VCaP (cell line): Measurements from ENCODE around the gene TMC7.

Experiments
- H3K27ac ChIP-seq: fragments of 450-650 bp; 2 replicates; pipeline ENCODE4 v1.5.1; 2017
- CTCF ChIP-seq: fragments of 450-650 bp; conservative IDR thresholded peaks from 2 replicates; pipeline ENCODE4 v1.5.1; 2017; ENCODE audit warnings: mild to moderate bottlenecking, moderate library complexity

Gene TMC7

GRCh38 chr16:18983565-18984434 is at the start of gene TMC7:
Gene TMC7 (plus strand): TSS chr16:18983934. CDS start chr16:18984064, 130 bp downstream.
- peak; percentile 82 for TF ChIP-seq CTCF
- H3K27ac ChIP-seq = peak within 1 kb of the TSS; percentile 66

- TF ChIP-seq CTCF = no peak
- no peak overlapping the region for H3K27ac ChIP-seq
Observed at GRCh38 chr16:18936727-18937340, 46.9 kb upstream of the TMC7 start.

GRCh38 chr16:18937390-18937789 is 46.3 kb upstream of the TMC7 start:
- H3K27ac ChIP-seq = no peak overlapping the region
- no peak for TF ChIP-seq CTCF

- no peak overlapping the region for H3K27ac ChIP-seq
- no peak for TF ChIP-seq CTCF
Observed at GRCh38 chr16:18938986-18939385, 44.7 kb upstream of the TMC7 start.

GRCh38 chr16:18941471-18941870 is 42.3 kb upstream of the TMC7 start:
- H3K27ac ChIP-seq = no peak overlapping the region
- no peak for TF ChIP-seq CTCF

GRCh38 chr16:18942061-18942460 is 41.7 kb upstream of the TMC7 start:
- no peak for TF ChIP-seq CTCF
- H3K27ac ChIP-seq = no peak overlapping the region

GRCh38 chr16:18943414-18943813 is 40.3 kb upstream of the TMC7 start:
- H3K27ac ChIP-seq = no peak overlapping the region
- no peak for TF ChIP-seq CTCF
